ENCODE data around the gene MYL5.
"Not testable (repeated sequence)": the region's sequence is repeated elsewhere in the genome, so short reads cannot be mapped to it uniquely, and the experiment has no call there.

The MYL5 gene

DNA sequence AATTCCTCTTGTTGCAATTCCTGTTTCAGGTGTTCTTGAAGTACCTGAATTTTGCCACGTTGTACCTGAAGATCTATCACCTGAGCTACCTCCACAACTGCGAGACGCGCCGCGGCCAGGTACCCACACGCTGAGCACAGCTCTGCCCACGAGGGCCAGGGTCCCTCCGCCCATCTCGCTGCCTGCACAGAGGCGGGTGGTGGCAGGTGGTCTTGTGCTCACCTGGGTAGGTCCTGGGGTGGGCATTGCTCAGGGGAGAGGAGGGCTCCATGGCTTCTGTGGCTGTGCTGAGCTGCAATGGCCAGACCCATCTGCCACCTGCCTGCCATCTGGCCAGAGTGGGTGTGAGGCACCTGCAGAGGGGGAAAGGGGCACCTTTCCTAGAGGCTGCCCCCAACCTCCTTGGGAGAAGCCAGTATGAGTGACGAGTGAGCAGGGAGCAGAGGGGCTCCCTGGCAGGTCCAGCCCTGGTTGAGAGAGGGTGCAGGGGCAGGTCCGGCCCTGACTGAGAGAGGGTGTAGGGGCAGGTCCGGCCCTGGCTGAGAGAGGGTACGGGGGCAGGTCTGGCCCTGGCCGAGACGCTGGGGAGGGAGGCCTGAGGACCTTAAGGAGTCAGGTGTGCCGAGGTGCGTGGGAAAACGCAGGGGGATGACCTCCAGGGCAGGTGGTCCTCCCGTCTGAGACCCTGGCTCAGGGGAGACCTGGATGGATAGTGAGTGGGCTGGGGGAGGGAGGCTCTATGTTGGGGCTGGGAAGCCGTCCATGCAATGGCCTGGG is 38.3 kb upstream of the MYL5 start:
- DNase-seq (ENCODE audit: low read depth) = no peak

- DNase-seq (ENCODE audit: low read depth) = no peak
Measured at GRCh38 chr4:636628-637159, 37.6 kb upstream of the MYL5 start.

- DNase-seq (ENCODE audit: low read depth) = no peak
Measured at GRCh38 chr4:637536-638280, 36.6 kb upstream of the MYL5 start.

- DNase-seq (ENCODE audit: low read depth) = not testable (repeated sequence)
Measured at GRCh38 chr4:642366-642765, 32.0 kb upstream of the MYL5 start.

- DNase-seq (ENCODE audit: low read depth) = no peak
Measured at GRCh38 chr4:646460-646859, 27.9 kb upstream of the MYL5 start.

DNA sequence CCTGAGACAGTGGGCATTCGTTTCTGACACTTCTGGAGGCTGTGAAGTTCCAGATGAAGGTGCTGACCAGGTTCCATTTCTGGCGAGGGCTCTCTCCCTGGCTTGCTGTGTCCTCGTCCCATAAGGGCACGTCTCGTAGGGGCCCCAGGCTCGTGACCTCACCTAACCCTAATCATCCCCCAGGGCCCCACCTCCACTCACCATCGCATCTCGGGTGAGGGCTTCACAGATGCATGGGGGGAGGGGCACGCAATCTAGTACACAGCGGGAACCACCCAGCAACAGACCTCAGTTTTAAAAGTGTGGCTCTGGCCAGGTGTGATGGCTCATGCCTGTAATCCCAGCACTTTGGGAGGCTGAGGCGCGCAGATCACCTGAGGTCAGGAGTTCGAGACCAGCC is 26.9 kb upstream of the MYL5 start:
- DNase-seq (ENCODE audit: low read depth) = no peak

DNA sequence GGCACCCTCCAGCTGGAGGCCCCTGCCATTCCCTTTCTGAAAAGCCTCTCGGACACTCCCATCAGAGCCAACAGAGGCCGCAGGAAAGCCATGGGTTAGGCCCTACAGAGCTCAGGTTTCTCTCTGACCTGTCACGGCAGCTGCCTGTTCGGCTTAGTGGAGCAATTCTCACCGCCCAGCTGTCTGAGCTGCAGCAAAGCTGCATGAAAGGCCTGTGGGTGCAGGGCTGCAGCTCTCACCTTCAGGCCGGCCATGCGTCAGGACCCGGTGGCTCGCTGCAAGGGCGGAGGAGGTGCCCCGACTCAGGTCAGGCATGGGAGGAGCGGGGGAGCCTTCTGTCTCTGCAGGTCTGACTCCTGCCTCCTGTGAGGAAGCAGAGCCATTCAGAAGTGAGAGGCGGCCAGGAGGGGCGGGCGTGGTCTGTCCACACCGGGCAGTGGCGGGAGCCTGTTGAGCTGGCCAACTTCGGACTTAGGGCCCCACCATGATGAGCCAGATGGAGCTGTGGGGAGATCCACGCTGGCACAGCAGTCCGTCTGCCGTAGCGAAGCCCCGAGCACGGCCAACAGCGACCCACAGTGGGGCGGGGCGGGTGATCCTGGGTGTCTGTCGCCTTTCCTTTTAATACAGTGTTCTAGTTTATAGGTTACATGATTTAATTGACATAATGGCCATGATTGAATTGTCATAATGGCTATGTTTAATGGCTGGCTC is 25.6 kb upstream of the MYL5 start:
- no peak for DNase-seq (ENCODE audit: low read depth)

DNA sequence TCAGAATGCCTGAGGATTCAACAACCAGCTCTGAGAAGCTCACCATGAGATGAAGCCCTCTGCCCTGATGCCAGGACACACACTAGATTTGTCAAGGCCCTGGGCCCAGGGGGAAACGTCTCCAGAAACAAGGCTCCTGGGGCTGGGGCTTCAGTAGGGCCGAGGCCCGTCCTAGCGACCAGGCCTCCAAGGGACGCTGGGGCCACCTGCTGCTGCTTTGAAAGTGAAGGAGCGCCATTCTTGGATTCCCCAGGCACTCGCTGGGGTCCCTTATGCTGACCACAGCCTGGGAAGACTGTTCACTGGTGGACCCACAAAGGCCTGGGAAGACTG is 25.1 kb upstream of the MYL5 start:
- DNase-seq (ENCODE audit: low read depth) = no peak

DNA sequence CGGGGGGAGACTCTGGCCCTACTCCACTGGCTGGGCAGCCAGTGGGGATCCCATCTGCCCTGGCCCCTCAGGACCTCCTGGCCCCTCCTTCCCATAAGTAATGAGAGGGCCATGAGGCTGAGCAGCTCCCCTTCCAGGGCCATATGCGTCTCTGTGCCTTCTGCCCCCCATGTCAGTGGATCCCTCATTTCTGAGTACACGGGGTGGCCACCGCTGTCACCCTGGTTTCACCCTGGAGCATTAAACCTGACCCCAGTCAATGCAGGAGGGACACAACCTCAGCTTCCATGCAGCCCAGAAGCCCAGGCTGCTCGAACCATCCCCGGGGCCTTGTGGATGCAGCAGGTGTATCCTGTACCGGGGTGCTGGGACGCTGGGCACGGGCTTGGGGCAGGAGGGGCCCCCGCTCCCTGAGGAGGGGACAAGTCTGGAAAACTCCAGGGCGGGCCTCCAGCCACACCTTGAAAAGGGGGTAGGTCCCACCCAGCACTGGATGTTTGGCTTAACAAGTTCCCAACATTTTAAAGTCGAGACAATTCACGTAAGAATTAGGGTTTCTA is 24.5 kb upstream of the MYL5 start:
- DNase-seq (ENCODE audit: low read depth) = no peak

GRCh38 chr4:650461-650860 is 23.9 kb upstream of the MYL5 start:
- no peak for DNase-seq (ENCODE audit: low read depth)

GRCh38 chr4:650951-651883 is 23.1 kb upstream of the MYL5 start:
- no peak for DNase-seq (ENCODE audit: low read depth)

GRCh38 chr4:651884-652642 is 22.3 kb upstream of the MYL5 start:
- DNase-seq (ENCODE audit: low read depth) = no peak

- DNase-seq (ENCODE audit: low read depth) = no peak
Measured at GRCh38 chr4:653080-653821, 21.1 kb upstream of the MYL5 start.

- no peak for DNase-seq (ENCODE audit: low read depth)
Measured at GRCh38 chr4:653831-654502, 20.4 kb upstream of the MYL5 start.

DNA sequence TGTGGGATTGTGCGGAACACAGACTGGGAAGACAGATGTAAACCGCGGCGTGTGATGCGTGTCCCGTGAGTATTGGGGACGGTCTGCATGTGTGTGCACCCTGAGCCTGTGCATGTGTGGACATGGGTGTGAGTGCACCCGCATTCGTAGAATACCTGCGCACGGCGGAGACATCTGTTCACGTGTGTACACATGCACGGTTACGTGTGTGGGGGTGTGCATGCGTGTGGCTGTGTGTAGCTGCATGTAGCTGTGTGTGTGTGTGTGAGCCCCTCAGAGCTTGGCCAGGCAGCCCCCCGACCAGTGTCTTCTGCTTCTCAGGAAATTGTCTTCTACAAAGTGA is 19.9 kb upstream of the MYL5 start:
- DNase-seq (ENCODE audit: low read depth) = no peak

DNA sequence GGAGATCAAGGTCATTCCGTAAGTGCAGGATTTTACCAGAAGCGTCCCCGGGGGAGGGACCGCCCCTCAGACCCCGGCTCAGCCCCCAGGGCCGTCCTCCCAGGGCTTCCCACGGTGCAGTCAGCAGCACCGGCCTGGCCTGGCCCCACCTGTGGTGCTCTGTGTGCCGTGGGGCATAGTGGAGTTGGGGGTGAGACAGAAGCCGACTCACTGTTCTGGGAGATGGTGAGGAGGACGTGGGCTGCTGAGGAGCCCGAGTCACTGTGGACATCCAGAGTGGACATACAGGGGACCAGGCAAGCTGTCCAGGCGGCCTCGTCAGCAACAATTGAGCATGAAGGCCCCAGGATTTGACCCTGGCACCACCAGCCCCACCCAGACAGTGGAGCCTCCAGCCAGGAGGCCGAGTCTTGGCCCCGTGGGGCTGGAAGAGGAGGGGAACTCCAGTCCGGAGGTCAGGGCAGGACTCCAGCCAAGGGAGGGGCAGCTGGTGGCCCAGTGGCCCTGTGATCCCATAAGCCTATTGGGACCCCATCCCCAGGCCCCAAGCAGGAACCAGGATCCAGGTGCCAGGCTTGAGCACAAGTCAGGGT is 19.4 kb upstream of the MYL5 start:
- DNase-seq (ENCODE audit: low read depth) = no peak

DNA sequence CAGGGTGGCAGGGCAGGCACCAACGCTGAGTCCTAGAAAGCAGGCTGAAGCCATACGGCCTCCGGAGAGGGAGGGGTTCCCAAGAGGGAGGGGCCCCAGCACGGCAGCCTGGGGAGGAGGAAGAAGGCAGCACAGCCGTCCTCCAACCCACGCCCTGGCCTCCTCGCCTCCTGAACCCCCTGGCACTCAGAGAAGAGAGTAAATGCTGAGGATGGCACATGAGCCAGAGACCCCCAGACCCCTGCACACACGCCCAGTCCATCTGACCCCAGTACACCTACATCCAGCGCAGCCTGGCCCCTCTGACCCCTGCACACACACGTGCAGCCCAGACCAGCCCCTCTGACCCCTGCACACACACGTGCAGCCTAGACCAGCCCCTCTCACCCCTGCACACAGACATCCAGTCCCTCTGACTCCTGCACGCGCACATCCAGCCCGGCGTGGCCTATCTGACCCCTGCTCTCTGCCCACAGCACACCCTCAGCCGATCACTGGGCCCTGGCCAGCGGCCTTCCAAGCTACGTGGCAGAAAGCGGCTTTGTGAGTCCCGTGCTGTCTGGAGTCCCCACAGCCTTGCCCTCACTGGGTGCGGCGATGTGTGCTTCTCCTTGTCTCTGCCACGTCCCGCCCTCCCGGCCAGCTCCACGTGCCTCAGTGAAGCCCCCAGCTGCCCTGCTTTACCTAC is 18.7 kb upstream of the MYL5 start:
- no peak for DNase-seq (ENCODE audit: low read depth)
